Esophagus (tissue), 2 donors: Measurements from ENCODE around the gene RALGAPA2. TPM values are rescaled to one million over a fixed set of nuclear protein-coding genes. Genes with fewer than 3 reads are reported as not detected.

Experiments
- H3K27ac ChIP-seq, 2 donors: one replicate each; pipeline ENCODE4 v1.5.1; 2013; ENCODE audit warnings: low read depth in 2 of 2, mild to moderate bottlenecking in 2 of 2, inconsistent platforms in 1 of 2, low read length in 1 of 2, moderate library complexity in 1 of 2
- H3K27me3 ChIP-seq, 2 donors: one replicate each; pipeline ENCODE4 v1.6.1; 2013; ENCODE audit warnings: low read length in 2 of 2, control low read depth in 1 of 2, mild to moderate bottlenecking in 1 of 2; ENCODE audit not compliant: insufficient read depth in 2 of 2, control insufficient read depth in 1 of 2
- H3K36me3 ChIP-seq, 2 donors: one replicate each; pipeline ENCODE4 v1.6.1; 2013; ENCODE audit warnings: low read length in 1 of 2; ENCODE audit not compliant: control insufficient read depth in 2 of 2, insufficient read depth in 2 of 2
- H3K4me1 ChIP-seq, 2 donors: one replicate each; pipeline ENCODE4 v1.6.1; 2013; ENCODE audit warnings: low read length in 1 of 2; ENCODE audit not compliant: control insufficient read depth in 2 of 2, insufficient read depth in 2 of 2
- H3K4me3 ChIP-seq, 2 donors: one replicate each; pipeline ENCODE4 v1.5.1; 2013; ENCODE audit warnings: low read length in 2 of 2, mild to moderate bottlenecking in 2 of 2, low read depth in 1 of 2, moderate library complexity in 1 of 2
- H3K9me3 ChIP-seq, 2 donors: one replicate each; pipeline ENCODE4 v1.6.1; 2013; ENCODE audit warnings: mild to moderate bottlenecking in 2 of 2, low read depth in 1 of 2, low read length in 1 of 2, moderate library complexity in 1 of 2; ENCODE audit not compliant: control insufficient read depth in 2 of 2, insufficient read depth in 1 of 2
- WGBS, 2 donors: extraction: QIAGEN DNeasy Blood & Tissue Kit; methylation state at CpG; one replicate each; pipeline ENCODE4 v1.1.7; 2013; 5-methylcytosine and 5-hydroxymethylcytosine counted together
- polyA plus RNA-seq, 2 donors: library from polyadenylated mRNA; stranded (reverse); fragments of 200-250 nt; gene quantifications; one replicate each; pipeline ENCODE4 v1.2.3, GENCODE V29; 2013
- donor health status: healthy with polysubstance abuse.
- donor health status: Bipolar disorder and iron deficiency.

The RALGAPA2 gene
- polyA plus RNA-seq, 2 donors, result 3.5 to 3.7 TPM

DNA sequence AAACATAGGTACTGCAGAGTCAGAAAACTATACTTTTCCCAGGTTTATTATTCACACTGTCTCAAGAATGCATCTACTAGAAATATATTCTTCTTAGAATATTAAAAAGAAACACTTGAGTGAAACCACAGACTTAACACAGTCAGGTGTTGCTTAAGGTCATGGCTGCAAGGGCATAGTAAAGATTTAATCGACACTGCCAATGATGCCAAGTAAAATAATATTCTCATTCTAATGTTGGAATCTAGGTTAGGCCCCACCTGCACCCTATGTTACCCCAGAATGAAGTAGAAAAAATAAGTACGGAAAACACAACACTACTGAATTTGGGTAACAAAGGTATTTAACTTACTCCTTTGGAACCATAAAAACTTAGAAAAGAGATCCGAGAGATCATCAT is 155.0 kb downstream of the RALGAPA2 start:
- Histone ChIP-seq H3K27me3 (no peaks in the 10 kb centered on the region), H3K36me3 (peaks cover 3% of the 10 kb centered on the region in 2 donors), H3K4me3 (no peak overlapping the region), H3K9me3 (no peaks in the 10 kb centered on the region), H3K4me1 (no peaks in the 10 kb centered on the region), H3K27ac (no peak overlapping the region)
- 95 to 98% methylated on average over 3 of the region's 3 CpGs for WGBS, 2 donors

DNA sequence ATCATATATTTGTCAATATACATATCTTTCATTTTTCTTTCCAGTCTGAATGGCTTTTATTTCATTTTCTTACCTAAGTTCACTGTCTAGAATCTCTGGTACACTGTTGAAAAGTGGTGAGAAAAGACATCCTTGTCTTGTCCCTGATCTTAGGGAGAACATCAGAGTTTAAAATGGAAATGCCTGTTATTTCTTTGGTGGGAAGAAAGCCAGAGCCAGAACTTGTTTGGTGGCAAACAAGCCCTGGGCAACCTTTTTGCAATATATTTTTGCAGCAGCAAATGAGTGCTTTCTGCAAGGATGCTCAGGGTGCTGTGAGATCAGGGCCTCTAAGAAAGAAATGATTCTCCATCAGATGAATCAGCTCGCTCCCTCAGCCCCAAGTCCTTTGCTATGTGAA is 156.6 kb downstream of the RALGAPA2 start:
- peaks cover 0 to 3% of the 10 kb centered on the region in 2 donors for H3K36me3 ChIP-seq
- no peaks in the 10 kb centered on the region for H3K4me1 ChIP-seq
- H3K27me3 ChIP-seq, result no peaks in the 10 kb centered on the region
- 95 to 100% methylated on average over 1 of the region's 1 CpG for WGBS, 2 donors
- H3K4me3 ChIP-seq, result no peak overlapping the region
- no peaks in the 10 kb centered on the region for H3K9me3 ChIP-seq
- no peak overlapping the region for H3K27ac ChIP-seq

DNA sequence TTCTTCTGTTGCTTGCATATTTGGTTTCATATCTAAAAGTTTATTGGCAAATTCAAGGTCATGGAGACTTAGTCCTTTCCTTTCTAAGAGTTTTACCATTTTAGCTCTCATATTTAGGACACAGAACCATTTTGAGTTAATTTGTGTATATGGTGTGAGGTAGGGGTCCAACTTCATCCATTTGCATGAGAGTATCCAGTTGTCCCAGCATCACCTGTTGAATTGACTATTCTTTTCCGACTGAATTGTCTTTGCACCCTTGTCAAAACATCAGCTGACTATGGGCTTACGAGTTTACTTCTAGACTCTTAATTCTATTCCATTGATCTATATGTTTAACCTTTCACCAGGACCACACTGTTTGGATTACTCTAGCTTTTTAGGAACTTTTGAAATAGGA is 157.5 kb downstream of the RALGAPA2 start:
- no peaks in the 10 kb centered on the region for H3K27me3 ChIP-seq
- H3K4me1 ChIP-seq, result peaks cover 0 to 3% of the 10 kb centered on the region in 2 donors
- H3K4me3 ChIP-seq, result no peak overlapping the region
- H3K27ac ChIP-seq, result no peak overlapping the region
- peaks cover 0 to 2% of the 10 kb centered on the region in 2 donors for H3K36me3 ChIP-seq
- 96 to 97% methylated on average over 2 of the region's 2 CpGs for WGBS, 2 donors
- H3K9me3 ChIP-seq, result no peaks in the 10 kb centered on the region

DNA sequence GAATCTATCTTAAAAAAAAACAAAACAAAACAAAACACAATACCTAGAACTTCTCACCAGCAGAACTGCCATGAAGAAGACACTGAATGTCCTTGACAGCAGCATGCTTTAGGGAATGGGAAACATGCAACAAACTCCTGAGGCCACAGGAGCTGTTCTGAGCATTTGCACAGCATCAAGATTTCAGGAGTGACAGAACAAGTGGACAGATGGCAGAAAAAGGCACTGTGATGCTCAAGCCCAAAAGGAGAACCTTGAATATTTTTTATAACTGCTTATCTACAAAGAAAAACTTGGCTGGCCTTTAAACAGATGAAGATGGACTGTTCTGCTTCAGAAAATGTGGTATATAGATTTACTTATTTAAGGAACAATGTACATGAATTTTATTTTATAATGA is 158.9 kb downstream of the RALGAPA2 start:
- Histone ChIP-seq H3K27ac (no peak overlapping the region), H3K36me3 (no peaks in the 10 kb centered on the region), H3K4me1 (peaks cover 0 to 7% of the 10 kb centered on the region in 2 donors), H3K9me3 (no peaks in the 10 kb centered on the region), H3K27me3 (no peaks in the 10 kb centered on the region), H3K4me3 (no peak overlapping the region)

DNA sequence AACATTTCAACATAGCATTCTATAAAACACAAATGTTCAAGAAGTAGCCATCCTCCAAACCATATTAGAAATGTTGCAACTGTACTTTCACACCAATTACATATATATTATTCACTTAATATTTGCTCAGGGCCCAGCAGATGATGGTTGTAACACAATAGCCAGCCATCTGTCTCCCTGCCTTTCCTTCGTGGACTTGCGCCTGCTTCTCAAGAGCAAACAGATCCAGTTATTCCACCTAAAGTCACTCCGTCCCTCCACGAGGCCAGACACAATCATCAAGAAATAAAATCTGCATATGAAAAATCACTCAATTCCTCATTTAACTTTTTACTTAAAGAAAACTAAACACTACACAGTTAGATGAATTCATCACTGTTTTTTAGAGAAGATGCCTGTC is 160.4 kb downstream of the RALGAPA2 start:
- H3K27ac ChIP-seq, result no peak overlapping the region
- peaks cover 0 to 10% of the 10 kb centered on the region in 2 donors for H3K4me1 ChIP-seq
- H3K9me3 ChIP-seq, result no peaks in the 10 kb centered on the region
- peaks cover 0 to 3% of the 10 kb centered on the region in 2 donors for H3K36me3 ChIP-seq
- 67 to 71% methylated on average over 4 of the region's 4 CpGs for WGBS, 2 donors
- H3K4me3 ChIP-seq, result no peak overlapping the region
- H3K27me3 ChIP-seq, result no peaks in the 10 kb centered on the region

DNA sequence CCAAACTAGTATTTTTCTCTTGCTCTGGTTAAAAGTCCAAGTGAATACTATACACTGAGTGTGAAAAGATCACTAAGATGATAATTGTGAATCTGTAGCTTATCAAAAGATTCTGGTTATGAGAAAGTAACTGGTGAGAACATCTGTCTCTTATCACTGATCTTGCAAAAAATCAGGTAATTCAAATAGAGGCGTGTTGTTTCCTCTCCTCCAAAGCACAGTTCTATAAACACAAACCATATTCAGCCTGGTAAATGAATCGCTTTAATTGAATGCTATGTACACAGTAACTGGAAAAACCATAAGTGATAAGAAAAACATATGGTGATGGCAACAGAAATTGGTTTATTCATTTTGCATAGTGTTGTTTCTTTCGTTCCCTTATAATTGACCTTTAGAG is 161.0 kb downstream of the RALGAPA2 start:
- no peaks in the 10 kb centered on the region for H3K27me3 ChIP-seq
- H3K4me1 ChIP-seq, result peaks cover 0 to 10% of the 10 kb centered on the region in 2 donors
- H3K9me3 ChIP-seq, result no peaks in the 10 kb centered on the region
- H3K27ac ChIP-seq, result no peak overlapping the region
- 67 to 85% methylated on average over 3 of the region's 3 CpGs for WGBS, 2 donors
- peaks cover 0 to 3% of the 10 kb centered on the region in 2 donors for H3K36me3 ChIP-seq
- no peak overlapping the region for H3K4me3 ChIP-seq

DNA sequence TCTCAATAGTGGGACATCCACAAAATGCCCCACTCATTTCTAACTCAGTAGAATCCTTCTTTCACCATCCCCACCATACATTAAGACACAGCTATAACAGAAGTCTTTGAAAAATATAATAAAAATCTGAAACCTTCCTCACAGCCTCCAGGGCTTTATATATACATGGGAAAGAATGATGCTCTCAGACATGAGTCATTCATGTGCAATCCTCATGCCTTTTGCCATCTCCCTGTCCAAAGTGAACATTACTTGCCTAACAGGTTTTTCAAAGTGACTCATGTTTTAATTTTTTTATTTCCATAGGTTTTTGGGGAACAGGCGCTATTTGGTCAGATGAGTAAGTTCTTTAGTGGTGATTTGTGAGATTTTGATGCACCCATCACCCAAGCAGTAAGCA is 162.7 kb downstream of the RALGAPA2 start:
- peak overlapping the region; percentile 81 to 91 for H3K27ac ChIP-seq
- no peaks in the 10 kb centered on the region for H3K27me3 ChIP-seq
- H3K4me1 ChIP-seq, result peaks cover 0 to 10% of the 10 kb centered on the region in 2 donors
- H3K4me3 ChIP-seq, result no peak overlapping the region
- 52 to 60% methylated on average over 1 of the region's 1 CpG for WGBS, 2 donors
- no peaks in the 10 kb centered on the region for H3K9me3 ChIP-seq
- peaks cover 0 to 3% of the 10 kb centered on the region in 2 donors for H3K36me3 ChIP-seq

DNA sequence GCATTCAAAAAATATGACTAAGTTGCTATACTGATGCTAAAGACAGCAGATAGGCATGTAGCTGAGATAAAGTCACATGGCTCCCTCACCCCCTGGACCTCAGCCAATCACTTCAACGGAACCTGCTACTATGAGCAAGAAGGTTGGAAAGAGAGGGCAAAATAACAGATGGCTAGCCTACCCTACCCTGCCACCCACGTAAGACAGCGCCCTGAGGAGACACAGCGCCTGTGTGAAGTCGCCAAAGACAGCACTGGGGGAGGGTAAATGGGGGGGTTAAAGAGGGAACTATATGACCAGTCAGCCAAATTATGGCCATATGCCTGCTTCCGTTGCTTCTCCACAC is 163.2 kb downstream of the RALGAPA2 start:
- H3K27ac ChIP-seq, result peak overlapping the region; percentile 81 to 91
- peaks cover 0 to 10% of the 10 kb centered on the region in 2 donors for H3K4me1 ChIP-seq
- peaks cover 0 to 3% of the 10 kb centered on the region in 2 donors for H3K36me3 ChIP-seq
- H3K9me3 ChIP-seq, result no peaks in the 10 kb centered on the region
- H3K27me3 ChIP-seq, result no peaks in the 10 kb centered on the region
- 49 to 54% methylated on average over 6 of the region's 6 CpGs for WGBS, 2 donors
- H3K4me3 ChIP-seq, result no peak overlapping the region

DNA sequence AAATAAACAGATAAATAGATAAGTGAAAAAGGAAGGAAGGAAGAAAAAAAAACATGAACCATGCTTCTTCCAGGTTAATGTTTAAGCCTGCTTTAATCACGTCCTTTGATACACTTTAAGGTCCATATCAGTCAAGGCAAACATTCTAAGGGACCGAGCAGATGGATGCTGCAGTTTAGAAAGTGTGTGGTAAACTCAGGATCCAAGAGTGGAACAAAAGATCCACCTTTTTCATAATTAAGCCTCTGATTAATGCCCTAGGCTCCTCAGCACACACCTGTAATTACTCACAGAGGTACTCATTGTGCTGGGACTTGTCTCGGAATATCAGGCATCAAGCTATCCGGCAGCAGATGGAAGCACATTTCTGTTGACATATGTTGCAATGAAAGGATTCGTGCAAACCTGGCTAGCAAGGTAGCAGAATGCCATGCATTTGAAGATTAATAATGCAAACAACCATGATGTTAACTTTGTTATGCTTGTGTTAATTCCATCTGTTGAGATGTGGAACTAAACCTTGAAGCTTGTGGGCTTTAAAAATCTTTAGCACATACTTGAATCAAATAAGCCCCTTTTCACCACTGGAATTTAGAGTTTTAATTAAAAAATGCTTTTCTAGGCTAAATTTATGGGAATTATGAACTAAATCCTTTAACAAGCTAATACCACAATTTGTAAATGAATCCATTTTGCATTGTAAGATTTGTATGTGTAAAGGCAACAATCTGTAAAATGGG is 163.7 kb downstream of the RALGAPA2 start:
- Histone ChIP-seq H3K4me3 (no peak overlapping the region), H3K9me3 (no peaks in the 10 kb centered on the region), H3K27me3 (no peaks in the 10 kb centered on the region), H3K27ac (peak overlapping the region in 1 of 2 donors; percentile 91), H3K4me1 (peaks cover 0 to 10% of the 10 kb centered on the region in 2 donors), H3K36me3 (peaks cover 0 to 3% of the 10 kb centered on the region in 2 donors)
- WGBS, 2 donors, result 51 to 56% methylated on average over 5 of the region's 5 CpGs

DNA sequence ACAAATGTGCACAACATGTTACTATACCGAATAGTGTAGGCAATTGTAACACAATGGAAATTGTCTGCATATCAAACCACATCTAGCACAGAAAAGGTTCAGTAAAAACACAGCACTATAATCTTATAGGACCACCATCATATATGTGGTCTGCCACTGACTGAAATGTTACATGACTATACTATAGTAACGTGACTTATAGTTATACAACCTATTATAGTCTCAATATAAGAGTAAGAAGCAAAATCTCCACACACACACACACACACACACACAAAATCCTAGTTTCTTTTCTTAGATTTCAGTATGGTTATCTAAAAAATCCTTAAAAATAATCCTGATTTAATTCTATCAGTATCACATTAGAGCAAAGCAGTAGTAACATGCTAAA is 164.6 kb downstream of the RALGAPA2 start:
- Histone ChIP-seq H3K4me3 (no peak overlapping the region), H3K27me3 (no peaks in the 10 kb centered on the region), H3K9me3 (no peaks in the 10 kb centered on the region), H3K4me1 (peaks cover 0 to 10% of the 10 kb centered on the region in 2 donors), H3K27ac (no peak overlapping the region), H3K36me3 (peaks cover 0 to 3% of the 10 kb centered on the region in 2 donors)
- 77 to 89% methylated on average over 2 of the region's 2 CpGs for WGBS, 2 donors
